Fibroblast of peridontal ligament (primary cell): ENCODE measurements around the gene NHSL2.

ENCODE experiments used
- DNase-seq: peaks from one replicate; pipeline ENCODE4 v3.0.0-alpha.2; 2010; ENCODE audit errors: extremely low read depth

NHSL2 gene

DNA sequence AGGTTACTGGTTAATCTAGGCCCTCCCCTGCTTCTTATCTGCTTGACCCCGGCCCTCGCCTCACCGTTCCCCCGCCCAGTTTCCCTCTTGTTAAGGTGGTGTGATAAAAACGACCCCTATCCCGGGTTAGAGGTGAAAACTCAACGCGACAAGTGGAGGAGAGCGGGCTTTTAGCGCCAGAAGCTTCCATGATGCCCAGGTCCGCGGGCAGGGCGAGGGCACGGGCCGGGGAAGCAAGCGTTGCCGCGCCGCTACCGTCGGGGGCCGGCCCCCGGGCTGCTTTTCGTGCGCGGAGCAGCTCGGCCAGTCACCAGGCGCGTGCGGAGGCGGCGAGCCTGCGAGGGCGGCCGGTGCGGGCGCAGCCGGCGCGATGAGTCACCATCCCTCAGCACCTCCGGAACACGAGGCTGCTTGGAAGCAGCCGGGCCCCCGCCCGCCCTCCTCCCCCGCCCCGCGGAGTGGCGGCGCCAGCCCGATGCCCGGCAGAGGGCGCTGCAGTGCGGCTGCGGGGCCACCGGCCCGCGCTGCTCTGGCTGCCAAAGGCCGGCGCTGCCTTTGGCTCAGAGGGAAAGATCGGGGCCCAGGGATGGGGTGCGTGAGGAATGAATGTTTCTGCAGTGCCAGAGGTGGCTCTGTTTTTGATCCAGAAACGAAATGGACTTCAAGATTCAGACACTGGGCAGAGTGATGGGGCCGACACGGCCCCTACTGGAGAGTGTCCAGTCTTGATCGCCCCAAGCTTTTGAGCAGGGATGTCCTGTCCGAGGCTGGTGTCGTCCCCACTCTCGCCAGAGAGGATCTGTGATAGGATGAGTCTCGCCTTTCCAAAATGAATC is 107.8 kb downstream of the NHSL2 start:
- peak; percentile 85 for DNase-seq

DNA sequence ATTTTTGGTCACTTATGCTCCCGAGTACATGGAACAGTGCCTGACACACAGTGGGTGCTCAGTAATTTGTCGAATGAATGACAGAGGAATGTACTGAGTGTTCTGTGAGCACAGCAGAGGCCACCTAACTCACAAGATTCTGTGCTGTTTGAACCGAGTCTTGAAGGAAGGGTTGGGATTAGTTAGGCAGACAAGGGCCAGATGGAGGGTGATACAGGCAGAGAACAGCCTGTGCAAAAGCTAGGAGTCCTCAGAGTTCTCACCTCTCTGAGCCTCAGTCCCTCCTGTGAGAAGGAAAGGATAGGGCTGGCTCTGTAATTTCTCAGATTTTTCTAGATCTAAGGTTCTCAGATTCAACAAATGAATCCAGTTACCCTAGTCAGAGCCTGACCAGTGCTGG is 108.8 kb downstream of the NHSL2 start:
- DNase-seq, result no peak

DNA sequence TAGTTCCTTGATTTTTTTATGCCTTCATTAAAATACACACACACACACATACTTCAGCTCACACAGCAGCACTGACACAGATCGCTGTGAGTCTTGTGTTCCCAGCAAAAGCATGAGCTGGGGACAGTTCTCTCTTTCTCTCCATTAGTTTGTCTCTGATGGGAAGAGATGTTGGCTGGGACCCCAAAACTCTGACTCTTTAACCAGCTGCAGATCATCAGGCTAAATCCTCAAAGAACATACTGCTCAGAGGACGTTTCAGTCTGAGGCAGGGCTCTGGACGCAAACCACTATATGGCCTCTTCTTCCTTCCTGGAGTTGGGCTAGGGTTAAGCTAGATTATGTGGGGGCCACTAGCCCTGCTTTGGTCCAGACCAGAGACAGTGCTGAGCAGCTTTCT is 109.6 kb downstream of the NHSL2 start:
- DNase-seq, result no peak

DNA sequence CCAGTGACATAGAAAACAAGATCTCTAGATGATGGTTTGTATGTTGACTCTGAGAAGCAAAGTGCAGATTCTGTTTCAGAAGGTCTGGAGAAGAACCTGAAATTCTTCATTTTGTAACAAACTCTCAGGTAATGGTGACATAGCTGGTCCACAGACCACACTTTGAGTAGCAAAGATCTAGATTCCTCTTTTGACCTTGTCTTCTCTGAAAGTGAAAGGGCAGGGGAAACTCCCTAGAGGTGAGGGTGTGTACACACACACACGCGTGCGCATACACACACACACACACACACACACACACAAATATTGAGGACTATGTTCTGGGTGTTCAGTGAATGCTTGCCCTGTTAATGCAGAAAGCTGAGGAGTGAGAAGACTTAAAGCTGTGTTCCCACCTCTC is 110.1 kb downstream of the NHSL2 start:
- no peak for DNase-seq

DNA sequence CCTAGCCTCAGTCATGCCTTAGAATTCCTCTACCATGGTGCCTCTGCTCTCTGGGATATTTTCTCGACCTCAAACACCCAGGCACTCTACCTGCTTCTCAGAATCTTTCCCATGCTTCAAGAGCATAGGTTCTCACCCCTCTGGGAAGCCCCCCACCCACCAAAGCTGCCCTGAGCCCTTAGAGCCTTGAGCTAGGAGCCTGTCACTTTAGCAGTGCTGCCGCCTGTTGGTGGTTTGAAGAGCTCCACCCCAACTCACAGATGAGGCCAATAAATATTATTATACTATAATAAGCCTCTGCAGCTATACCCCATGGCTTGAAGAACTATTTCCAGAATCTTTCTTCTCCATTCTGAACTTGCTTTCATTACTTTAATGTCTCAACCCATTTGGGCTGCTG is 111.3 kb downstream of the NHSL2 start:
- DNase-seq, result no peak

DNA sequence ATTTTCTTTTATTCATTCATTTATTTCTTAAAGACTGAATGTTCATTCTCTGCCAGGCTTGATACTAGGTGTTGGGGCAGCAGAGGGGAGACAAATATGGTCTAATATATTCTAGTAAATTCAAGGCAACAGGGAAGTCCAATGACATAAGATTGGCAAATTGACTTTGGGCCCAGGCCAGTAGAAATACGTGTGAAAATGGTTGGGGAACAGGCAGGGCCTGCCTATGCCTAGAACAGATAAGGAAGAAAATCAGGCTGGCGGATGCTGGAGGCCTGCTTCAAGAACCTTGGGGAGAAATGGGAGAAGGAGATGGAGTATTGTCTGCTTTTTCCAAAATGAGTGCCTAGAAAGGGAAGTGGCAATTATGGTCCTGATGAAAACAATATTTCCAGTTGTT is 112.4 kb downstream of the NHSL2 start:
- no peak for DNase-seq

DNA sequence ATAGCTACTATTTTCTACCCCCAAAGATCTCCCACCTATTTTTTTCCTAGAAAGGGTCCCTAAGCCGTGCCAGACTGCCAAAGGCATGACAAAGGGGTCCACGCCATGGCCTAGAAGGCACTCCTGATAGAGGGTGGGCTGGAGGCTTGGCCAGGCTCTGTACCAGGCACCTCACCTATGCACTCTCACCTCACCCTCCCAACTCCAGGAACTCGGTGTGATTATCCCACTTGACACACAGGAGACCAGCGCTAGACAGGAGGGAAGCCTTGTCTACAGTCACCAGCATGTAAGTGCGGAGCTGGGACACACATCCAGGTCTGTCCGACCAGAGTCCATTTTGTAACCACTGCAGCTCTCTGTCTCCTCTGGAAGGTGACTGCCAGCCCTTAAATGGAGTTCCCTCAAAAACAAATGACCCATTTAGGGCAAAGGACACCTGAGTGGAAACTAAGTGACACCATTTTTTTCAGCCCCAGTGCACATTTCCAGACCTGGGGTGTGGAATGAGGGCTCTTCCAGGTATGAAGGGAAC is 114.7 kb downstream of the NHSL2 start:
- DNase-seq, result no peak

DNA sequence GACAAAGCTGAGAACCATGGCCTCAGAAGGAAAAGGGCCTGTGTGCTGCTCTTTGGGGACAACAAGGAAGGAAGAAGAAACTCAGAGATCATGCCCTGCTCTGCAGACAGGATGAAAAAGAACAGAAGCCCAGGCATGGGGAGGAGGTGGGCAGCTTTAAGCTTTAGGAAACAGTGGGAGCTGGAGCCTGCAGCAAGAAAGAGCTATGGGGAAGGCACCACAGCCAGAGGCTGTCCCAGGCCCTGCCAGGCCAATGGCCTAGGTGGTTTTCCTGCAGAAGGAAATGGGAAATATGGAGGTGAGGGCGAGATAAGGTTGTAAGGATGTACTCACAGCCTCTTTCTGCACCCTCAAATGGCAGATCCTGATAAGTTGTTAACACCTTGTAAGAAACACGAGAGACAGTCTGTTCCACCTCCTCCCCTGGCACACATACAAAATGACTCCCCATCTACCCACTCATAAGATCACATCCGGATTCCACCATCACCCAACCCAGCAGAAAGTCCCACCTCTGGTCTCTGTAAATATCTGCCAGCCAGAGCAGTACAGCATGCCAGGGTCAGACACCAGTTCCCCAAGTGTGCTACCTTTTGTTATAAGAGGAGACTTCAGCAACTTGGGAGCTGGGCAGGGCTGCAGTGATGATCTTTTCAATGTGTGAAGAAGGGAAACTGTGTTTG is 115.8 kb downstream of the NHSL2 start:
- no peak for DNase-seq

DNA sequence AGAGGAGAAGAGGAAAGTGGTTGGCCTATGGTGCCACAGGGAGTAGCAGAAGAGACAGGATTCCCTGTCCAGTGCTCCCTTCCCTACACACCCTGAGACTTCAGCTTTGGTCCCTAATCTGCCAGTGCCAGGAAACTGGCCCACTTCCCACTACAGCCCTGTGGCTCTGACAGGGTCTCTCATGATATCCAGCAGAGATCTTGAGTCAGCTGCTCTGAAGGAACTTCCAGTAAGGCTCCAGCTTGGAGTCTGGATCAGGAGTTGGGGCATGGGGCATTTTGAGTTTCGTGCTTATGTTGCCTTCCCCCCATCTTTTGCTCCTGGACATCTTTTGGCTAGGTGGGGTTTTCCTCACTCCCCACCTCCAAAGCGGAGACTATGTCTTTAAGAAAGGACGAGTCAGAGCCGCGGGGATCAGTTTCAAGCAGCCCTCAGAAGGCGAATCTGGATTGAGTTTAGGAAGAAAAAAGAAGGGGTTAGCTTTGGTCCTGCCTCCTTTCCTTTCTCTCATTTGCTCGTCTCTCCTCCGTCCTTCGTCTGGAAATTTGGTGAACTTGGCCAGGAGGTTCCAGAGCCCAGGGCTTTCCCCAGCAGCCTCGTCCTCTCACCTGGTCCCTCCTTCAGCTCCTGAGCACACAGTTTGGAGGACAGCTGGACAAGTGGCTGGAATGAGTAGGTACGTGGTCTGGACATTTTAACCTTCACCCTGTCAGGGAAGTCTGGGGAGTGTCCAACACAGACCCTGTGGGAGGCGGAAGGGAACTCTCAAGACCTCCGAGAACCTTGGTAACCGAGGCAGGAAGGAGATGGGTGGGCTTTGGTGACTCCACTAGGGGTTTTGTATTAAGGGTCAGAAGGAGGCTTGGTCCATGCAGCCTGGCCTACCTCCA is 116.6 kb downstream of the NHSL2 start:
- peak; percentile 56 for DNase-seq

DNA sequence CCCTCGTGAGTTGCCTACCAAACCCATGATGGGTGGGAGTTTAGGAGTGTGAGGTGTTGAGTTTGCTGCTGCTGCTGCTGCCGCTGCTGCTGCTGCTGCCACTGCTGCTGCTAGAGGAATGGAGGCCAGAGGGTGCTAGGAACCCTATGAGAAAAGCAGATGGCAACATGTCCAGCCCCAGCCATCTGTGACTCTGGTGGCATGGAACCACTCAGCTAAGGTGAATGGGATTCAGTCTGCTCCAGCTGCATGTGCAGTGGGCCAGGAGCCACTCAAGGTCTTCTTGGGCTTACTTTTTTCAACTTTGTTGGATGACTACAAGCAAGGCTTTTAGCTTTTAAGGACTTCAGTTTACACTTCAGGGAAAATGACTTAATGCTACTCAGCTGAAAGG is 117.3 kb downstream of the NHSL2 start:
- no peak for DNase-seq

DNA sequence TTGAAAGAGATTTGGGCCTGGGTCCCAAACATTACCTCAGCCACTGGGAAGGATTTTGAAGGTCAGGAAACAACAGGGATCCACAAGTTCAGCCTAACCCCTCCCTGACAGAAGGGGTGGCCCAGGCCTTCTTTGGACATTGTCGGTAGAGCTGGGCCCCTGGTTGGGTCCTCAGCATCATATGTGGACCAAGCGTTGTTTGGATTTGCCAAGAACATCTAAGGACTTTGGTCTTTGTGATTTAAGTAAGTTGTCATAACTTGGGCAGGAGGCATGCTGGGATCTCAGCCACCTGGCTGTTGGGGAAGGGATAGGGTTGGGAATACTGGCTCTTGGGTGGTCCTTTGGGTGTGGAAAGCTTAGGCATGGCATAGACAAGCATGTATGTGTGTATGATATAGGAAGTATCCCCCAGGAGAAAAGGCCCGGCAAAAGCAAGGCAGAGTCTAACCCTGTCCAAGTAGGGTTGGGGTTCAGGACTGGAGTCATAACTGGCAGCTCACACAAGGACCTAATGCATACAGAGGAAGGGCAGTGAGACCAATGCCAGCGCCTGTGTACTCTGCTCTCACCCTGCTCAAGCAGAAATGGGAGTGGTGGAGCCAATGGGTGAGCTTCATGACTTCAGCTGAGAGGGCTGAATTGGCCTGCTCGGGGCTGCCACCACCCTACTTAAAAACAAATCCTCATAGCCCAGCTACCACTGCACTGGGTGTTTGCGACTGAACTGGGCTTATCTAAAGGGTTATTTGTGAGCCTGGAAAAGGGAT is 118.2 kb downstream of the NHSL2 start:
- DNase-seq, result no peak

DNA sequence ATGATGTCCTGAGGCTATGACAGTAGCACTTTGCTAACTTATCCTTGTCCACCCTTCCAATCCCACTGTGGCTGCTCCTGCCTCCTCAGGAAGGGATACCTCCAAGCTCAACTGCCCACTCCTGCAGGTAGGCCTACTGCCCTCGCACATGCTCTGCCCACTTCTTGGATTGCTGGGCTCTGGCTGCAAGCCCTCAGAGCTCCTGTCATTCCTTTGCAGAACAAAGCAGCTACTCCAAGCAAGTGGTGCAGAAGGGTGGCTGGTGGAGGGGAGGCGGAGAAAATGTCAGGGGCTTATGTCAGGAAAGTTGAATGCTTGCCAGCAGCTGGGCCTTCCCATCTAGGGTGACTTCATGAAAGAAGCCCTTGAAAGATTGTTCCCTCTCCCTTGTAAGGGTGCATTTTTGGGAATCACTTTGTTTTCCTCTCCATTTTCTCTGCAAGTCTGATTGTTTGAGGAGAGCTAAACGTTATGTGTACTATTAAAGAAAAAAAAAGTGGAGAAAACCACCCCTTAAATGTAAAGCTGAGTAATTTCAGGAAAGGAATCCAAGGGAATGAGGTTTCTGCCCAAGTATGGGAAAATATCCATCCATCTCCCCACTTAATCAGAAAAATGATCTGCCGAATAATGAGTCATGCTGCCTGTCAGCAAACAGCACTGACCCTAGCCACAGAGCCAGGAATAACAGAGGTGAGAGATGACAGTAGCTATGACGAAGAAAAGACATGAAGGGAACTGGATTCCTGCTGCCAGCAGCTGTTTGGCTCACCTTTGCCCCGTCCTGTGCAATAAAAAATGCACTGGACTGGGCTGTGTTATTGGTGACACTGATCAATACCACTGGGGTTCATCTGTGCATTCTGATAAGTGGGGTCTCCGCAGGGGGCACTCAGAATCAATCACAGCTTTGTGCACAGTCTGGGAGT is 119.1 kb downstream of the NHSL2 start:
- peak; percentile 81 for DNase-seq

DNA sequence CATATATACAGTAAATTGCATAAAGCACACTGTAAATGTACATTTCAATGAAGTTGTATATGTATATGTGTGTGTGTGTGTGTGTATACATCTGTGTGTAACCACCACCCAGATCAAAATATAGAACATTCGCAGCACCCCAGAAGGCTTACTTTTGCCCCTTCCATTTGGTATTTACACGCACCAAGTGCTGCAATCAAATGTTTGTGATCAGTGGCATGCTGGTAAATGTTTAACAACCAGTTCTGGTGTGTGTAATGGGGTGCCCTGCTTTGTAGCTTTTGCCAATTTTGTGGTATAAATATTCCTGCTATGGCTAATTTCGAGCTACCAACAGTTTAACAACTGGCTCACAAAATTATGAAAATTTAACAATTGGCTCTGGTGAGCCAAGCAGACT is 119.8 kb downstream of the NHSL2 start:
- DNase-seq, result no peak

DNA sequence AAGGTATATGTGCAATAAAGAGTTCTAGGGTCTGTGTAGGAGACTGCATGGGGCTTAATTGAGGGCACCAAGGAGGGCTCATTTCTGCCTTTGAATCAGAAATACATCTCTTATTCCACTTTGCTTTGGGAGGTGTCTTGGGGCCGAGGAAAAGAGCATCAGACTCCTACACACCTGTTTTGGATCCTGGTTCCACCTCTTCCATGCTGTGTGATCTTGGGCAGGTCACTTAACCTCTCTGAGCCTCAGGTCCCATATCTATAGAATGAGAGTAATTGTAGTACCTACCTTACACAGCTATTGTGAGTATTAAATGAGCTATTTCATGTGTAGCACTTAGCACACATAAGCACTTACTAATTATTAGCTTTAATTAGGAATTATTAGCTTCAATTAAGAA is 120.5 kb downstream of the NHSL2 start:
- DNase-seq, result no peak

DNA sequence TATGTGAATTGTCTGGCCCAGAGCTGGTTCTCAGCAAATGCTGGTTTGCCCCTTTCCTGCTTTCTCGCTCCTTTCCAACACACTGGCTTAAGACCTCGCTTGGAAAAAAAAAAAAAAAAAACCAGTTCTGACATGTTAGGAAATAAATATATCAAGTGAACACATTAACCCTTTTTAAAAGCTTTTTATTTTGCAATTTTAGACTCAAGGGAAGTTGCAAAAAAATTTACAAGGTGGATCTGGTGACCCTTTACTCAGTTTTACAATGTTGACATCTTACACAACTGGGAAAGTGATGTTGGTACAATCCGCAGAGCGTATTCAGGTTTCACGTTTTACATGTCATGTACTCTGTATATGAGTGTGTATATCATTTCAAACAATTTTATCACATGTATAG is 121.0 kb downstream of the NHSL2 start:
- DNase-seq, result no peak

DNA sequence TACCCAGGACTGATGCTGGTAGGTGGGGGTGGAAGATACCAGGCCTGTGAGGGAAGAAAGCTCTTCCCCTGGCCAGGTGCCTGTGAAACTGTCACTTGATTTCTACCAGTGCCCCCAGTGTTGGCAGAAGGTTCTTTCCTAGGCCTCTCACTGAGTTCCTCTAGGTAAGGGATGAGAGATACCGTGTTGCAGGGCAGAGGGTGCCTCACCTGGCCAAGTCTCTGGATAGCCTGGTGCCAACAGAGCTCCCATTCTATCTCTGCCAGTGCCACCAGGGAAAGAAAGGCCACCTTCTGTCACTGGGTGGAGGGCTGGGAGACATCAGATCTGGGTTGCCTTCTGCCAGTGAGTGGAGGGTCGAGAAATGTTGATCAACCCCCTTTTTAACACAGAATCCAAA is 127.0 kb downstream of the NHSL2 start:
- DNase-seq, result no peak

DNA sequence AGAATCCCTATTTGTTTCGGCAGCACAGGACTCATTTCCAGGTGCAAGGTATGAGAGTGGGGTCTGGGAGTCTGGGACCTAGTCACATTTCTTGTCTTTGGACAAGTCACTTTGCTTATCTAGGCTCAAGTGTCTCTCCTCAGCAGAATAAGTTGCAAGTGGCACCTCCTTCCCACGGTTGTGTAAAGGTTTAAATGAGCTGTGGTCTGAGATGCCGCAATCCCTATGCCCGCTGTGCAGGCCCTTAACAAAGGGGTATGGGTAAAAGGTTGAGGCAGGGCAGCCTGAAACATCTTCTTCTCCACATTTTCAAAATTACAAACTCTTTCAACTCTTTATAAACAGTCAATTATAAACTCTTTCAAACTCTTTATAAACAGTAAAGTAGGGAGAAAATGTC is 127.4 kb downstream of the NHSL2 start:
- no peak for DNase-seq

DNA sequence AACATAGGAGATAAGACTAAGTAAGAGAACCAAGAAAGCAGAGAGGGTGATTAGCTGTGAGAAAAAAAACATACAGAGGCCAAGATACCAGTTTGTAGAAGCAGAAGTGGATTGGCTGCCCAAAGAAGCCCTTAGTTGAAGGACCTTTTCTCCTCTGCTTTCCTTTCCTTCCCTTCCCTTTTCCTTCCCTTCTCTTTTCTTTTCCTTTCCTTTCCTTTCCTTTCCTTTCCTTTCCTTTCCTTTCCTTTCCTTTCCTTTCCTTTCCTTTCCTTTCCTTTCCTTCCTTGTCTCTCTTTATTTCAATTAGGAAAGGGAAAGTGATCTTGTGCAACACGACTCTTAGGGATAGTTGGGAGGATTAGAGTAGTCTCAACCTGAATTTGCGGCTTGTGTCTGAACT is 128.2 kb downstream of the NHSL2 start:
- no peak for DNase-seq

DNA sequence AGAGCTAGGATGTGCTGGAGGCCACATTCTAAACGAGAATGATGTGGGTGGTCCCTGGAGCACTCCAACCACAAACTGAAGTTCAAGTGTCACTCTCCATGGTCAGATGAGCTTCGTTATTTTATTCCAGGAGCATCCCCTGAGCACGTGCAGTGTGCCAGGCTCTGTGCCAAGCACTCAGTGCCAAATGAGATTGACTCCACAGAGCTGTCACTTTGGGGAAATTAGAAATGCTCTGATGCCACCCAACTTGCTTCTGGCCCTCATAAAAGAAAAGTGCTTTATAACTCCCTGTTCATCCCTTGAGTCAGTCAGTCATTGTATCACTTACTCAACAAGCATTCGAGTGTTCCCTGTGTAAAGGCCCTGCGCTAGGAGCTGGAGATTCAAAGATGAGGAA is 129.9 kb downstream of the NHSL2 start:
- DNase-seq, result no peak

DNA sequence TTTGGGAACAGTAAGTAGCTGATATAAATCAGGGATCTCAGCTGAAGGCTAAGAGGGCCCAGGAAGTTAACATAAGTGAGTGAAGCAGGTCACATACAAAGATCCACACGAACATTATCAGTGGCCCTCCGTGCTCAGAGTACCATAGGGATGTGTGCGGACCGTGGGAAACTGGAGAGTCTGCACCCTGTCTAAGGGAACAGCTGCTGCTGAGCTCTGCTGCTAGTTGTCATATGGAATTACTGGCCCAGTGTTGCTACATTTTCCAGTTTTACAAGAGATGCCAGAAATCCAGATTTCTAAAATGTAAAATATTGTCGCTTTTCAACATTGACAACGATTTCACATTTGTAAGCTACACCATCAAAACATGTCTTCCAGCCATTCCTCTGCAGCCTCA is 130.5 kb downstream of the NHSL2 start:
- DNase-seq, result no peak
